GM12865 (cell line): ENCODE results near the gene GPC6.

Source experiments
- DNase-seq: peaks from one replicate; pipeline ENCODE4 v3.0.0; 2010; ENCODE audit warnings: low read depth
- H3K4me3 ChIP-seq: 2 replicates; pipeline ENCODE4 v1.5.1; 2011; ENCODE audit warnings: mild to moderate bottlenecking, low read depth, low read length, control low read depth
- TF ChIP-seq, protein P1 (sequence below): IDR thresholded peaks from 2 replicates; pipeline ENCODE4 v1.5.1; 2011; ENCODE audit warnings: low read length, control low read depth, low read depth, inconsistent platforms; ENCODE audit not compliant: insufficient read depth; ENCODE audit errors: missing control alignments

The GPC6 gene

DNA sequence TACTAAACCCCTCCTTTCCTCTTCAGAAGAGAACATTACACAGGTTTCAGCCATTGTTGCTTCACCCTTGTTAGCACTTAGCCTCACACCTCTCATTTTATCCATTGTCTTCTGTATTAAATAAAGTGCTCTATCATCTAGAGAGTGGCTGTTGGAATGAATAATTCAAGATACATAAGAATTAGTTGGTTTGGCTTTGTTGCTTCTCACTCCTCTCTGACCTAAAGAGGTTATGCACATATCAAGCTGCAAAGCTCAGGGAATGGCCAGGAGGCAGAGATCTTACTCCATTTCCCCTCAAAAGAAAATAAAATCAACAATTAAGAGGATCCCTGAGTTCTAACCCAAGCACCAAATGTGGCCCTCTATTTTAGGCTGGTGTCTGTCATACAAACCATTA lies 1173.2 kb downstream of the GPC6 start:
- TF ChIP-seq, protein P1, sequence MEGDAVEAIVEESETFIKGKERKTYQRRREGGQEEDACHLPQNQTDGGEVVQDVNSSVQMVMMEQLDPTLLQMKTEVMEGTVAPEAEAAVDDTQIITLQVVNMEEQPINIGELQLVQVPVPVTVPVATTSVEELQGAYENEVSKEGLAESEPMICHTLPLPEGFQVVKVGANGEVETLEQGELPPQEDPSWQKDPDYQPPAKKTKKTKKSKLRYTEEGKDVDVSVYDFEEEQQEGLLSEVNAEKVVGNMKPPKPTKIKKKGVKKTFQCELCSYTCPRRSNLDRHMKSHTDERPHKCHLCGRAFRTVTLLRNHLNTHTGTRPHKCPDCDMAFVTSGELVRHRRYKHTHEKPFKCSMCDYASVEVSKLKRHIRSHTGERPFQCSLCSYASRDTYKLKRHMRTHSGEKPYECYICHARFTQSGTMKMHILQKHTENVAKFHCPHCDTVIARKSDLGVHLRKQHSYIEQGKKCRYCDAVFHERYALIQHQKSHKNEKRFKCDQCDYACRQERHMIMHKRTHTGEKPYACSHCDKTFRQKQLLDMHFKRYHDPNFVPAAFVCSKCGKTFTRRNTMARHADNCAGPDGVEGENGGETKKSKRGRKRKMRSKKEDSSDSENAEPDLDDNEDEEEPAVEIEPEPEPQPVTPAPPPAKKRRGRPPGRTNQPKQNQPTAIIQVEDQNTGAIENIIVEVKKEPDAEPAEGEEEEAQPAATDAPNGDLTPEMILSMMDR, result no peak
- H3K4me3 ChIP-seq, result no peak overlapping the region
- DNase-seq, result no peak

DNA sequence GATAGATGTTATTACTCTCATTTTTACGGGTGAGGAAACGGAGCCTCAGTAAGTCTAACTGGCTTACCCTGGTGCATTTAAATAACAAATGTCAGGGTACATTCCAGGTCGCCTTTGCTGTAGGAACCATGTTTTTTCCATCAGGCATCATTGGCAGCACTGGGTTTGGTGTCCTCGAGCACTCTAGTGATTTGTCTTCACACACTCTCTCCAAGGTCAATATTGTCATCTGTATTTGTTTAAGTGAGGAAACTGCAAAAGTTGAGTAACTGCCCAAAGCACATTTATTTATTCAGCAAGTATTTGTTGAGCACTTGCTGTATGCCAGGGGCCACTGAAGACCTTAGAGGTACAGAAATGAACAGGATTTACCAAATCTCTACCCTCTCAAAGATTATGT lies 1174.3 kb downstream of the GPC6 start:
- TF ChIP-seq, protein P1, result no peak
- no peak overlapping the region for H3K4me3 ChIP-seq
- DNase-seq, result no peak

DNA sequence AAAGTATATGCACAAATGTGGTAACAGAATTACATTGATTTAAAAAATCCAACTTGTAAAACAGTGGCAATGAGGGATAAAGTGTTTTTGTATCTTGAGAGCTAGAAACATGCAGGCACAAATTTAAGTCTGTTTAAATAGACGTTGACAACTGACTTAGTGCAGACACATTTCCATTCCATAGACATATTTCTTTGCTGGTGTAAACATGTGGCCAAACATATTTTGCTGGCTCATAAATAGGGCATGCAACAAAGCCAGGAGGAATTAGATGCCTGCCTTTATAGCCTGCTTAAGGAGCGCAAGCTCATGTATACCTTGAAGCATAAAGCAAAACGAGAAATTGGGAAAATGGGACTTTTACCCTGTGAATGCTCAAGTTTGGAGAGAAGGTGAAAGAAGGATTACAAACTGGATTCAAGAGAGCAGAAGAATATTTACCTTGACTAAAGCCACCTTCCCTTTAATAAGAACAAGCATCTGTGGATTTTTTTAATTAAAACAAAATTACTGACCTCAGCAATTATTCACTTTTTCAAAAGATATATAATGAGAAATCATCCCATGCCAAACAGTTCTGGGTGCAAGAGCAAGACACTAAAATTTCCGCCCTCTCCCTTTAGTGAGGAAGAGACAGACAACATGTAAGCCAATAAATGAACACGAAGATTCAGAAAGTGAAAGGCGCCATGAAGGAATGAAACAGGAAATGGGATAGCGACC lies 1181.9 kb downstream of the GPC6 start:
- no peak overlapping the region for H3K4me3 ChIP-seq
- no peak for DNase-seq
- TF ChIP-seq, protein P1, result no peak

DNA sequence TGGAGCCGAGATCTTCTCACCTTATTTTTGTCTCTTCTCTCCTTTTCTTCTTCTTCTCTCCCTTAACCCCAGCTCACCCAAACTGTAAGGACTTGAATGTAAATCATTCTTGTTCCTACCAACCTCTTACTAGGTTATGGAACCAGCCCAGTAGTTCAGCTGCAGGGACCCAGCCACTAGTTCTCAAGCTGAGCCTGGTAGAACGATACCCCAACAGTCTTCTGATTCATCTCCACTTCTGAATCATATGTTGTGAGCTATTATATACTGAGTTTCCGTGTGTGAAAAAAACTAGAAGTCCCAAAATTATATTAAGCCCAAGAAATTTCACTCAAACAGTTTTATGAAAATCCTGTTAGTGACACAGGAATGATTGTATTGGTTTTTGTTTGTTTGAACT lies 1185.1 kb downstream of the GPC6 start:
- TF ChIP-seq, protein P1, result no peak
- H3K4me3 ChIP-seq, result no peak overlapping the region
- no peak for DNase-seq

DNA sequence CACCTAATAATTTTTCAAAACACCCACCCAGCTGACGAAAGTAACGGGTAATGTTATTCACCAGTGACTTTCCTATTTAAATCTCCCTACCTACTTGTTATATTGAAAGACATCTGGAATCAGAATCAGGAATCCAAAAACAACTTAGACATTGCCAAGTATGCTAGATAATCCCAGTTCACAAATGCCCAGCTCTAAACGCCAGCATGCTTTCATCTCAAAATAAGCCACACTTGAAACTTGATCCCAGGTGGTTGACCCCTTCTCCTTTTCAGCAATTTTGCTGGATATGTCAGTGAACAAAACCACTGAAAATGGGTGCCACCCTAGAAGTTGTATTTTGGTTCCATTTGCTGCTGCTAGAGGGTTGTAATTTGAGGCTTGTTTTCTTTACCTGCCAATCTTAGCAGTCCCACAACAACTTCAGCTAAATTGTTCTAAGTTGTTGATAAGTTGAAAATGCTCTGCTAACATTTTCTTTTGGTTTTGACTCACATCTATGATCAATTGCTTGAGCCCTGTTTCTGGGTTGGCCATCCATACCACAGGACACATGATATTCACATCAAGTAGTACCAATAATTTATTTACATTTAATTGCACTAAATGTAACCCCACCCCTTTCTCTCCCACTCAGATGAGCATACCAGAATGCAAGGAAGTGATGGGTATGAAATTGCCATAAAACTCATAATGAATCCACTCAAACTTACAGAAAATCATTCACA lies 1186.4 kb downstream of the GPC6 start:
- no peak for DNase-seq
- TF ChIP-seq, protein P1, result no peak
- no peak overlapping the region for H3K4me3 ChIP-seq

DNA sequence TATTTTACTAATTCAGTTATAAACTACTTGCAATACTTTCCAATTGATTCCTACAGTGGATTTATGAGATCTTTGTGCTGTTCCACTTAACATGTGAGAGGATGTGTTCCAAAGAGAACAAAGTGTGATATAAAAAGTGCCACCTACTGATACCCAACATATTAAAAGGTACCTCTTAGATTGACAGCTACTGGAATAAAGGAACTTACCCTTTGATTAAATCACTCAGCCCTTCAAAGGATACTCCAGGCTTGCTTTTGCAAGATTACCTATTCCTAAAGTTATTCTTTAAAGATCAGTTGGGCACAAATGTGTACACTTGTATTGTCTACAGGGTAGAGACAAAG lies 1187.0 kb downstream of the GPC6 start:
- DNase-seq, result no peak
- no peak overlapping the region for H3K4me3 ChIP-seq
- TF ChIP-seq, protein P1, result no peak
